RWPE2 (cell line): Measurements from ENCODE around the gene RGS17.

Experiments used
- ATAC-seq: fragments of 200-7000 bp; cut with Tn5 transposase; 3 replicates; pipeline ENCODE4 v1.9.1; 2021; ENCODE audit warnings: low read depth
- DNase-seq: peaks from one replicate; pipeline ENCODE4 v3.0.0-alpha.2; 2020; ENCODE audit warnings: low spot score
- H3K27ac ChIP-seq: fragments of 450-650 bp; 2 replicates; pipeline ENCODE4 v1.5.1; 2017; ENCODE audit warnings: mild to moderate bottlenecking; ENCODE audit not compliant: poor library complexity, severe bottlenecking
- H3K27me3 ChIP-seq: fragments of 250-450 bp; sonication (Bioruptor Pico); 2 replicates; pipeline ENCODE4 v1.5.1; 2021; ENCODE audit warnings: mild to moderate bottlenecking, moderate library complexity; ENCODE audit not compliant: insufficient read depth, poor library complexity, severe bottlenecking
- H3K36me3 ChIP-seq: fragments of 250-450 bp; sonication (Bioruptor Pico); 2 replicates; pipeline ENCODE4 v1.5.1; 2020; ENCODE audit warnings: low read depth, mild to moderate bottlenecking, moderate library complexity
- H3K4me1 ChIP-seq: fragments of 250-450 bp; sonication (Bioruptor Pico); 2 replicates; pipeline ENCODE4 v1.5.1; 2021; ENCODE audit warnings: mild to moderate bottlenecking, moderate library complexity; ENCODE audit not compliant: insufficient read depth, poor library complexity, severe bottlenecking
- H3K4me3 ChIP-seq: fragments of 250-450 bp; sonication (Bioruptor Pico); 2 replicates; pipeline ENCODE4 v1.5.1; 2021; ENCODE audit warnings: mild to moderate bottlenecking, moderate library complexity; ENCODE audit not compliant: severe bottlenecking
- H3K9me3 ChIP-seq: fragments of 250-450 bp; sonication (Bioruptor Pico); 2 replicates; pipeline ENCODE4 v1.5.1; 2021; ENCODE audit warnings: mild to moderate bottlenecking, moderate library complexity; ENCODE audit not compliant: severe bottlenecking
- TF ChIP-seq, protein P1 (sequence below): fragments of 450-650 bp; IDR thresholded peaks from one replicate; pipeline ENCODE4 v1.5.1; 2017; ENCODE audit warnings: mild to moderate bottlenecking, moderate library complexity; ENCODE audit not compliant: poor library complexity, severe bottlenecking

The RGS17 gene

GRCh38 chr6:153081914-153082313, 49.2 kb downstream of the RGS17 start:
- Histone ChIP-seq H3K4me1 (no peaks in the 10 kb centered on the region), H3K4me3 (no peak overlapping the region), H3K27me3 (no peaks in the 10 kb centered on the region), H3K9me3 (peaks cover 2% of the 10 kb centered on the region), H3K27ac (no peak overlapping the region), H3K36me3 (no peaks in the 10 kb centered on the region)
- no peak for ATAC-seq
- DNase-seq: no peak
- TF ChIP-seq, protein P1, sequence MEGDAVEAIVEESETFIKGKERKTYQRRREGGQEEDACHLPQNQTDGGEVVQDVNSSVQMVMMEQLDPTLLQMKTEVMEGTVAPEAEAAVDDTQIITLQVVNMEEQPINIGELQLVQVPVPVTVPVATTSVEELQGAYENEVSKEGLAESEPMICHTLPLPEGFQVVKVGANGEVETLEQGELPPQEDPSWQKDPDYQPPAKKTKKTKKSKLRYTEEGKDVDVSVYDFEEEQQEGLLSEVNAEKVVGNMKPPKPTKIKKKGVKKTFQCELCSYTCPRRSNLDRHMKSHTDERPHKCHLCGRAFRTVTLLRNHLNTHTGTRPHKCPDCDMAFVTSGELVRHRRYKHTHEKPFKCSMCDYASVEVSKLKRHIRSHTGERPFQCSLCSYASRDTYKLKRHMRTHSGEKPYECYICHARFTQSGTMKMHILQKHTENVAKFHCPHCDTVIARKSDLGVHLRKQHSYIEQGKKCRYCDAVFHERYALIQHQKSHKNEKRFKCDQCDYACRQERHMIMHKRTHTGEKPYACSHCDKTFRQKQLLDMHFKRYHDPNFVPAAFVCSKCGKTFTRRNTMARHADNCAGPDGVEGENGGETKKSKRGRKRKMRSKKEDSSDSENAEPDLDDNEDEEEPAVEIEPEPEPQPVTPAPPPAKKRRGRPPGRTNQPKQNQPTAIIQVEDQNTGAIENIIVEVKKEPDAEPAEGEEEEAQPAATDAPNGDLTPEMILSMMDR: no peak

DNA sequence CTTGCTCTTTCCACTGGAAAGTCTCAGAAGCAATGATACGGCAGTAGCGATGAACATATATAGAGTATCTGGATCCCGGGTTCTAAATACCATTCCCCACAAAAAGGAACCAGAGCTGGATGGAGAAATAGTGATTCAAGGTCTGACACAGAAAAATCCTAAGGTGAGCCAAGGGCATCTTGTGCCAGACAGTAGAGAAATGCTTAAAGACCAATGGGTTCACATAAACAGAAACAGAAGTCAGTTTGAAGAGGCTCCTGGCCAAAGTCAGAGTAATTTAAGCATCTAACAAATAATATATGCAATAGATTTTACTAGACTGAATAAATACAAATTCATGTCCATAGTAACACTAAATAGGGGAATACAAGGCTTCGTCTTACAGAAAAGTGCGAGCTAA, 54.7 kb downstream of the RGS17 start:
- H3K9me3 ChIP-seq: no peaks in the 10 kb centered on the region
- DNase-seq: no peak
- TF ChIP-seq, protein P1: no peak
- ATAC-seq: no peak
- no peak overlapping the region for H3K4me3 ChIP-seq
- H3K4me1 ChIP-seq: no peaks in the 10 kb centered on the region
- H3K36me3 ChIP-seq: no peaks in the 10 kb centered on the region
- H3K27ac ChIP-seq: no peak overlapping the region
- H3K27me3 ChIP-seq: no peaks in the 10 kb centered on the region

GRCh38 chr6:153074761-153075160, 56.3 kb downstream of the RGS17 start:
- no peak overlapping the region for H3K27ac ChIP-seq
- H3K4me1 ChIP-seq: no peaks in the 10 kb centered on the region
- DNase-seq: no peak
- TF ChIP-seq, protein P1: no peak
- H3K9me3 ChIP-seq: no peaks in the 10 kb centered on the region
- H3K4me3 ChIP-seq: no peak overlapping the region
- no peaks in the 10 kb centered on the region for H3K27me3 ChIP-seq
- no peak for ATAC-seq
- no peaks in the 10 kb centered on the region for H3K36me3 ChIP-seq

- Histone ChIP-seq H3K36me3 (no peaks in the 10 kb centered on the region), H3K4me3 (no peak overlapping the region), H3K4me1 (no peaks in the 10 kb centered on the region), H3K9me3 (no peaks in the 10 kb centered on the region), H3K27me3 (no peaks in the 10 kb centered on the region), H3K27ac (no peak overlapping the region)
- ATAC-seq: no peak
- TF ChIP-seq, protein P1: no peak
- DNase-seq: no peak
Measured at GRCh38 chr6:153073841-153074240, 57.2 kb downstream of the RGS17 start.

- Histone ChIP-seq H3K27me3 (no peaks in the 10 kb centered on the region), H3K27ac (no peak overlapping the region), H3K4me1 (no peaks in the 10 kb centered on the region), H3K4me3 (no peak overlapping the region), H3K9me3 (no peaks in the 10 kb centered on the region), H3K36me3 (no peaks in the 10 kb centered on the region)
- DNase-seq: no peak
- TF ChIP-seq, protein P1: no peak
- ATAC-seq: no peak
Measured at GRCh38 chr6:153070756-153071155, 60.3 kb downstream of the RGS17 start.
